Mucosa of gallbladder (tissue), 1 donor: Measurements from ENCODE around the gene HSD11B1. TPM values are rescaled to one million over a fixed set of nuclear protein-coding genes. Genes with fewer than 3 reads are reported as not detected.

ENCODE experiments used
- DNase-seq: peaks from one replicate; pipeline ENCODE4 v3.0.0-alpha.2; 2020; ENCODE audit warnings: low spot score
- total RNA-seq: library from RNA; stranded (reverse); gene quantifications from one replicate; pipeline ENCODE4 v1.2.1, GENCODE V29; 2021
- donor health status: DM: no; HTN: no; CAD: no.

HSD11B1 gene
- total RNA-seq, 1 donor from 2014 or later: 5.7 TPM

DNA sequence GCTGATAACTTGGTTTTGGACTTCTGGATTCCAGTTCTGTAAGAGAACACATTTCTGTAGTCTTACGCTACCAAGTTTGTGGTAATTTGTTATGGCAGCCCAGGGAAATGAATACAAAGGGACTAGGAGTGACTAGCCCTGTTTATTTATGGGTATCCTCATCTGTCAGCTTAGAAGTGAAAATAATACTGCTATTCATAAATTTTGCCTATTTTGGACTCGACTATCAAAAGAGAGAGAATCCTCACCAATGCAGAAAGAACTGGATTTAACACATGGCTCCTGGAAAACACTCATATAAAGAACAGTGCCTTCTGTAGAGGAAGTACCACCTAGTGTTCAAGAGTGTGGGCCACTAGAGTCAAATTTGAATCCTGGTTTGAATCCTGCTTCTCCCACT lies 22.6 kb downstream of the HSD11B1 start:
- DNase-seq: no peak

GRCh38 chr1:209727785-209728184 lies 23.1 kb downstream of the HSD11B1 start:
- DNase-seq: no peak

- no peak for DNase-seq
Observed at GRCh38 chr1:209728466-209728865, 23.8 kb downstream of the HSD11B1 start.

DNA sequence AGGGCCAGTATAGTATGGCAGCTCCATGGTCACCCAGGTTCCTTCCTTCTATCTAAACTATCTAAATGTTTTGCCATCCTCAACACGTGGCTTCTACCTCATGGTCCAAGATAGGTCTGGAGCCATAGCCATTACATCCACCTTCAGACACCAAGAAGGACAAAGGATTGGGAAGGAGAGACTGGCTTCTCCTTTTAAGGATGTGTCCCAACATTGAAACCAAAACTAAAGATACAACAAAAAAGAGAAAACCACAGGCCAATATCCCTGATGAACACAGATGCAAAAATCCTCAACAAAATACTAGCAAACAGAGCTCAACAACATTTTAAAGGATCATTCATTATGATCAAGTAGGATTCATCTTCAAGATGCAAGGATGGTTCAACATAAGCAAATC lies 24.8 kb downstream of the HSD11B1 start:
- no peak for DNase-seq

- DNase-seq: no peak
Observed at GRCh38 chr1:209732725-209733124, 28.1 kb downstream of the HSD11B1 start.

DNA sequence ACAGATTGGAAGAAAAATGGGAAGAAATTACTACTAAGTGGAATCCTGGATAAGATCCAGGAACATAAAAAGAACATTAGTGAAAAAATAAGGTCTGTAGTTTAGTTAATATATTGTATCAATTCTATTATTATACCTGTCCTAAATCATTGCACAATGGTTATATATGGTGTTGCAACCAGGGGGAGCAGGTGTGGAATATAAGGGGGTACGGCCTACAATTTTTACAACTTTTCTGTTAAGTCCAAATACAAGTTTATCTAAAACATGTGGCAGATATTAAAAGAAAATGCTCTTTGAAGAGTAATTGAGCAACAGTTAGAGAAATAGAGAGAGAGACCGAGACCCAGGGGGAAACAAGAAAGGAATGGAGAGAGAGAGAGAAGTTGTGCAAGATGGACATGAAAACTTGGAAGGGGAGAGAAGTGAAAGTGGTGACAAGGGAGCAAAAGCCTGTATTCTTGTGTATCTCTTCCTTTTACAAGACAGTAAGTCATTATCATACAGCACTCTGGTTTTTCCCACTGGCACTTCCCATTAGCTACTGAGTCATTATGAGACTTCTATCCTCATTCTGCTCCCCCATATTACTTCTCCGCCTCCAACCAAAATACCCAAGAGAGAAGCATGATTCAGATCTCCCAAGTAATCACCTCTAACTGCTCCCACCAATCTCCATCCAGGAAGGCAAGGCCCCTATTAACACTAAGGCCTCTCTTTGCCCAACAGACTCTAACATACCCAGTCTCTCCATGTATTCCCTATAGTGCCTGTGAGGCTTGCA lies 29.0 kb downstream of the HSD11B1 start:
- no peak for DNase-seq

DNA sequence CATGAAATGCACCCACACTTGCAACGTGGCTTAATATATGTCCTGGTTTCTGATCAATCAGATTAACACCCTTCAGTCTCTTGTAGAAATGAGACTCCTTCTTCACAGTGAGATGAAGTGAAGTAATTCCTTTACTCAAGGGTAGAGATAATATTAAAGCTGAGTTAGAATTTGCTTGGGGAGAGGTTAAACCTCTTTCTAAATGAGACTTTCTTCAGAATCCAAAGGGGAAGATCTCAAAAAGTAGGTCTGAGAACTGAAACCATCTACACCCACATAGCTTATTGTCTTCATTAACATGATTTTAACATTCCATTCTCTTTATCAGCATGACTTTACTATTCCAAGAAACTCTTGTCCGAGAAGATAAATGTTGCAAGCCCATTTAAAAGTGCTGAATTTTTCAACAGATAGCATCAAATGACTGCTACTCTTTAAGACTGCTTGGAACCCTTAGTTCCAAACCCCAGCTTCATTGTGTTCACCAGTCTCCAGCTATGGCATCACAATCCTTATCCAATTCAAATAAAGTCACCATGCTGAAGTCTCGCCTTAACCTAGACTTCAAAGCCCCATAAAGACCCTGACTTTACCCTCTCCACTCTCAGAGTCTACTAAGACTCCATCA lies 32.0 kb downstream of the HSD11B1 start:
- DNase-seq: no peak

DNA sequence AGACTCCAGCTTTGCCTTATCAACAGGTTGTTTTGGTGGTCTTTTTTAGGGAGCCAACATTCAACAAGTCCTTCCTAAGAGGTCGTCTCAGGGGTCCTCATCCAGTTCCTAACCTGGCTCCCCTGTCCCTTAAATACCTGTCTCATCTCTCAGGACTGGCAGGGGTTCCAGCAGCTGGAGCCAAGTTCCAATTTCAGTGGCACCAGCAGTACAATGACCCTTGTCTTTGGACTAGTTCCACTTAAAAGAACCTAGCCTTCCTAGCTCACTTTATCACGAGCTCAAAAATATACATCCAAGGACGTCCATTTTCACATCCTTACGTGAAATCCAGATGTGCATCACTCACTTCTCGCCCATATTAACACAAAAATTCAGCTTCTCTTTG lies 32.5 kb downstream of the HSD11B1 start:
- DNase-seq: no peak

- no peak for DNase-seq
Observed at GRCh38 chr1:209738270-209738669, 33.6 kb downstream of the HSD11B1 start.

GRCh38 chr1:209741193-209741592 lies 36.5 kb downstream of the HSD11B1 start:
- DNase-seq: no peak

DNA sequence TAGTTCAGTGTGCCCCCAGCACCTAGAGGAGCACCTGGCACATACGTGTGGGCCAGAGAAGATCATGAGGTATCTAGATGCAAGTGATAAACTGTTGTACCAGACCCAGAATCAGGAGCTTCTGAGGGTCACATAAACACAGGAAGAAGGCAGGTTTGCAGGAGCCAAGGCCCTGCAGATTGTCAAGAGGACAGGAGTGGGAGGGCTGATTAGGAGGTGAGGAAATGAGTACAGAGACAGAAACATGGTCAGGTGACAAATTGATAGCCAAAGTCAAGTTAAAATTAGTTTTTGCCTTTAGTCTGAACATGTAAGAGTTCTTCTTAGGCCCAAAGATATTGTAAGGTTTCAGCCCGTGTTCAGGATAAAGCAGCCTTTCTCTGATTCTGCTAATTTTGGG lies 37.2 kb downstream of the HSD11B1 start:
- DNase-seq: no peak

DNA sequence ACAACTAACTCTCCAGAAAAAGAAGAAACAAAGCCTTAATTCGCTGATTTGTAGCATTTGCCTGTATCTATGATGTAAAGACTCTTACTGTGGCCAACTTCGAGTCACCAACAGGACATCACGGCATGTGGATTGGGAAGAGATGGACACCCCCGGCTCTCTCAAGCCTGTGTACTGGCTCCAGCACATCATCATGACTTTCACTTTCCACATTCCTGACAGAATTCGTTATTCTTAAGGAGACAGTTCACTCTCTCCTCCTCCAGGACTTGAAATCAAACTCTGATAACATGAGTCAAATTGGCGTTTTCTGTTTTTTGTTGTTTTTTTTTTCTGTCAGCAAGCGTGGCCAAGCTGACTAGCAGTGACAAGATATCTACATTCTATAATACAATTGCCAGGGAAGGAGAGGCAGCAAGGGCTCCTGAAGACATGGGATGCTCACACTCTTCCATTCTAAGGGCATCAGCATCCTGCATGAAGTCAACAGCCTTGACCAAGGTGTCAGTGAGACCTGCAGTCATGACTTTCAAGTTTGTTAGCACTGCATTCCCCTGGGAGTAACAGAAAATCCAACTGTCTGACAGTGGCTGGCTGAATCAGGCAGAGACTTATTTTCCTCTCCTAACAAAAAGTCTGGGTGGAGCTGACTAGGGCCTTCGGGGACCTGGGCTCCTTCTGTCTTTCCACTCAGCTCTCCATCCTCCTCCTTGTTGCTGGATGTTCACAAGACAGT lies 37.9 kb downstream of the HSD11B1 start:
- no peak for DNase-seq

GRCh38 chr1:209743145-209743482 lies 38.5 kb downstream of the HSD11B1 start:
- peak; percentile 38 for DNase-seq

DNA sequence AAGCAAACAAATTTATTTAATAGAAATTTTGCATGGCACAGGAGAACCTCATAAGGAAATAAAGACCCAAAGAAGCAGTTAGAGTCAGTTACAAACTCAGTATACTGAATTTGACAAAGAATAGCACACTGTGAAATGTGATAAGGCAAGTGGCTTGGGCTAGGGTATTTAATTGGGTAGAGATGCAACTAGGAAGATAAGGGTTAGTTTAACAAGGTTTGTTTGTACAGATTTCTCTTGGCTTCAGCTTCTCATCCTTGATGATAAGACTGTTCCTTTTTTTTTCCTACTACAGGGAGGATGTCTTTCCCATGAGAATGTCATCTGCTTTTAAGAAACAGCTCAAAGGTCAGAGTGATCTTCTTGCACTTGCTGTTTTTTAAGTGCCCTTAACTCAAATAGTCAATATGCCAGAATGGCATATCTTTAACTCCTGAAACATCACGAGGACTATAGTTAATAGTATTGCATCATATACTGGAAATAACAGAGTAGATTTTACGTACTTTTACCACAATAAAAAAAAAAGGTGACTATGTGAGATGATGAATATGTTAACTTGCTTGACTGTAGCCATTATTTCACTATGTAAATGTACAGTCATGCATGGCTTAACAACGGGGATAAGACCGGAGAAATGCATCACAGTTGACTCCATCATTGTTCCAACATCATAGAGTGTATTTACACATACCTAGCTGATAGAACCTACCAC lies 42.0 kb downstream of the HSD11B1 start:
- DNase-seq: no peak

DNA sequence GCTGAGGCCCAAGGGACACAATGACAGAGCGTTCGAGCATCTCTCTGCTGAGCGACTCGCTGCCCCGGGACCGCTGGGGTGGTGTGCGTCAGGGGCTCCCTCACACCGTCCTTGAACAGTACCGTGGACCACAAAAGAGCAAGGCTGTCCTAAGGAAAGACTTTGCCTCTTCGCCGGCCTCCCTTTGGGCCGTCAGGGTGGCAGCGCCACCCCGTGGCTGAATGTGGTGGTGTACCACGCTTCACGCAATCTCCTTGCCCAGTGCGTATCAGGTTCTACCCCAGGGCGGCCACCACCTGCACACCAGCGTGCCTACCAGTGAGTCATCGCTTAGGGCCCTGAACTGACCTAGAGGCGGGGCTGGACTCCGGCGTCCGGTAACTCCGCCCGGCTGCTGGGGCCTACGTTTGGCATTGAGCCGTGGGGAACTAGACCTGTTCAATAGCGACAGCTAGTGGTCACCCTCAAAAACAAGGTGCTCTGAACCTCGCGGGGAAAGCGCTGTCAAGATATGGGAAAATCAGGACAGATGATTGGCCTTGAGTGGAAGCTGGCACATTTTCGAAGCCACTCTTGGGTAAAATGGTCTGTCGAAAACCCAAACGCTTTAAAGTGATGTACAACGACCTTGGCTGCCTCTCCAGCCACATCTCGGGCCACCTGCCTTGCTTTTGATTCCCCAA lies 43.1 kb downstream of the HSD11B1 start:
- DNase-seq: peak; percentile 95

GRCh38 chr1:209748620-209749019 lies 44.0 kb downstream of the HSD11B1 start:
- DNase-seq: no peak

- no peak for DNase-seq
Observed at GRCh38 chr1:209749205-209749604, 44.6 kb downstream of the HSD11B1 start.

DNA sequence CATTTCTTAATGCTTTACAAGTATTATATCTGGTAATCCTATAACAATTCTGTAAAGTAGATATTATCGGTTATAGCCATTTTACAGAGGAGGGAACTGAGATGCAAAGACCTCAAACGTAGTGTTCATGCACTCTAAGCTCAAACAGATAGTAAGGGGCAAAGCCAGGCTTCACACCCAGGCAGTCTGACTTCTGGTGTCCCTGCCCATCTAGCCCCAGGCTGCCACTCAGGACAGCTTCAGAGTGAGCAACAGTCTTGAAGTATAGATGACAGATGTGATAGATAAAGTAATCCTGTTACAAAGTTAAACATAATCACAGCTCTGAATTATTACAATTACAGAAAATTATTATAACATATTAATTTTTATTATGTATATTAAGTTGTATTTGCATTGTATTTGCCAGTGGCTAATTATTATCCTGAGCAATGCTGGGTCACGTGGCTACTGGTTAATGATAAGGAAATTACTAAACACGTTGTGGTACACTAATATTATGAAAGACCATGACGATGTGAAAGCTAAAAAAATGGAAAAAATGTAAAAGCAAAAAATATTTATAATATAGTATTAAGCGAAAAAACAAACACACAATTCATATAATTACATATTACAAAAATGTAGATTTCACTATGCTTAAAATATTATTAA lies 45.2 kb downstream of the HSD11B1 start:
- no peak for DNase-seq

GRCh38 chr1:209751627-209752231 lies 47.1 kb downstream of the HSD11B1 start:
- no peak for DNase-seq

- no peak for DNase-seq
Observed at GRCh38 chr1:209752890-209753289, 48.2 kb downstream of the HSD11B1 start.

- DNase-seq: no peak
Observed at GRCh38 chr1:209755256-209755655, 50.6 kb downstream of the HSD11B1 start.
